Neuronal stem cell (in vitro differentiated cells): ENCODE results near the gene C2orf92.
"Not testable (repeated sequence)": the region's sequence is repeated elsewhere in the genome, so short reads cannot be mapped to it uniquely, and the experiment has no call there.

Experiments used
- DNase-seq: peaks from one replicate; pipeline ENCODE4 v3.0.0-alpha.2; 2013; ENCODE audit warnings: low spot score
- H2AFZ ChIP-seq: one replicate; pipeline ENCODE4 v1.6.1; 2013; ENCODE audit warnings: mild to moderate bottlenecking, low read length, inconsistent platforms
- H2AK5ac ChIP-seq: 2 replicates; pipeline ENCODE4 v1.6.1; 2013; ENCODE audit warnings: low read depth, mild to moderate bottlenecking, inconsistent platforms, low read length, moderate library complexity, mixed read lengths
- H2BK120ac ChIP-seq: 2 replicates; pipeline ENCODE4 v1.6.1; 2013; ENCODE audit warnings: low read depth, mild to moderate bottlenecking, inconsistent platforms, low read length, moderate library complexity, mixed read lengths
- H2BK12ac ChIP-seq: one replicate; pipeline ENCODE4 v1.6.1; 2013; ENCODE audit warnings: low read length, inconsistent platforms
- H2BK15ac ChIP-seq: 2 replicates; pipeline ENCODE4 v1.6.1; 2013; ENCODE audit warnings: mild to moderate bottlenecking, low read length, inconsistent platforms, mixed read lengths
- H2BK5ac ChIP-seq: one replicate; pipeline ENCODE4 v1.6.1; 2013; ENCODE audit warnings: inconsistent platforms, mild to moderate bottlenecking, low read length, moderate library complexity
- H3K14ac ChIP-seq: one replicate; pipeline ENCODE4 v1.6.1; 2013; ENCODE audit warnings: low read length, inconsistent platforms
- H3K18ac ChIP-seq: 2 replicates; pipeline ENCODE4 v1.6.1; 2013; ENCODE audit warnings: low read length, inconsistent platforms
- H3K23ac ChIP-seq: 2 replicates; pipeline ENCODE4 v1.6.1; 2013; ENCODE audit warnings: low read depth, mild to moderate bottlenecking, mixed read lengths, low read length, inconsistent platforms; ENCODE audit not compliant: poor library complexity
- H3K27ac ChIP-seq: replicated peaks from 3 replicates; pipeline ENCODE4 v1.5.1; 2013; ENCODE audit warnings: low read length, inconsistent platforms
- H3K27me3 ChIP-seq, 3 experiments: 2 replicates each; pipeline ENCODE4 v1.6.1; 2013; ENCODE audit warnings: low read length in 3 of 3, mild to moderate bottlenecking in 2 of 3, inconsistent platforms in 1 of 3, low read depth in 1 of 3, mixed read lengths in 1 of 3, moderate library complexity in 1 of 3; ENCODE audit not compliant: control insufficient read depth in 3 of 3, insufficient read depth in 3 of 3
- H3K36me3 ChIP-seq, 2 donors: replicated peaks in 1 of 2; 2 replicates each; pipeline ENCODE4 v1.6.1; 2013; ENCODE audit warnings: low read length in 2 of 2; ENCODE audit not compliant: control insufficient read depth in 2 of 2, insufficient read depth in 2 of 2
- H3K4ac ChIP-seq: 2 replicates; pipeline ENCODE4 v1.6.1; 2013; ENCODE audit warnings: inconsistent platforms, mild to moderate bottlenecking, low read length, moderate library complexity
- H3K4me1 ChIP-seq, 2 donors: 1 replicate in 1 of 2; 2 replicates in 1 of 2; pipeline ENCODE4 v1.6.1; 2013; ENCODE audit warnings: low read length in 2 of 2, low read depth in 1 of 2; ENCODE audit not compliant: control insufficient read depth in 2 of 2, insufficient read depth in 1 of 2
- H3K4me2 ChIP-seq: one replicate; pipeline ENCODE4 v1.6.1; 2013; ENCODE audit warnings: mild to moderate bottlenecking, low read length, inconsistent platforms; ENCODE audit not compliant: insufficient read depth, poor library complexity, severe bottlenecking
- H3K4me3 ChIP-seq, 2 donors: 2 replicates each; pipeline ENCODE4 v1.5.1; 2013; ENCODE audit warnings: low read length in 2 of 2, mild to moderate bottlenecking in 2 of 2, inconsistent platforms in 1 of 2, moderate library complexity in 1 of 2
- H3K79me1 ChIP-seq: one replicate; pipeline ENCODE4 v1.6.1; 2013; ENCODE audit warnings: low read depth, mild to moderate bottlenecking, inconsistent platforms, low read length, moderate library complexity
- H3K9ac ChIP-seq: one replicate; pipeline ENCODE4 v1.6.1; 2013; ENCODE audit warnings: mild to moderate bottlenecking, low read depth, low read length, inconsistent platforms; ENCODE audit not compliant: poor library complexity
- H3K9me3 ChIP-seq, 2 donors: replicated peaks in 1 of 2; 2 replicates each; pipeline versions ENCODE3 to v1.6.1; 2013; ENCODE audit warnings: low read length in 2 of 2, mild to moderate bottlenecking in 2 of 2, inconsistent platforms in 1 of 2, low read depth in 1 of 2, mixed read lengths in 1 of 2, moderate library complexity in 1 of 2; ENCODE audit not compliant: control insufficient read depth in 2 of 2, insufficient read depth in 1 of 2
- H4K8ac ChIP-seq: one replicate; pipeline ENCODE4 v1.6.1; 2013; ENCODE audit warnings: low read depth, mild to moderate bottlenecking, inconsistent platforms, low read length, moderate library complexity
- H4K91ac ChIP-seq: one replicate; pipeline ENCODE4 v1.6.1; 2013; ENCODE audit warnings: low read length, low read depth, mild to moderate bottlenecking, inconsistent platforms; ENCODE audit not compliant: poor library complexity
- WGBS, 2 donors: extraction: QIAGEN DNeasy Blood & Tissue Kit; methylation state at CpG; one replicate each; pipeline ENCODE4 v1.1.7; 2013; ENCODE audit warnings: missing lambda C conversion rate in 2 of 2, mixed read lengths in 1 of 2; ENCODE audit not compliant: insufficient read length in 2 of 2, insufficient replicate concordance in 1 of 2; ENCODE audit errors: extremely low coverage in 2 of 2; 5-methylcytosine and 5-hydroxymethylcytosine counted together

Gene C2orf92

GRCh38 chr2:97626049-97626430 is 43.5 kb upstream of the C2orf92 start:
- H3K4me3 ChIP-seq, H3K9ac ChIP-seq, H2BK15ac ChIP-seq, H4K8ac ChIP-seq, H3K4me2 ChIP-seq, DNase-seq, H2BK5ac ChIP-seq, H2BK120ac ChIP-seq, H3K4me1 ChIP-seq, H2AFZ ChIP-seq, H3K14ac ChIP-seq, H2BK12ac ChIP-seq, H4K91ac ChIP-seq, H3K4ac ChIP-seq, H3K27ac ChIP-seq, H3K18ac ChIP-seq, H3K79me1 ChIP-seq, H3K9me3 ChIP-seq, H3K23ac ChIP-seq, H3K27me3 ChIP-seq, H3K36me3 ChIP-seq, H2AK5ac ChIP-seq: not testable (repeated sequence)
- WGBS, 2 donors, result no CpG with 5 or more reads among the region's 8 CpGs

- H3K36me3 ChIP-seq, result peaks cover 11 to 24% of the 10 kb centered on the region in 2 donors
- no peak overlapping the region for H3K9ac ChIP-seq
- H3K14ac ChIP-seq, result no peak overlapping the region
- no peak overlapping the region for H3K27ac ChIP-seq
- no peaks in the 10 kb centered on the region for H3K27me3 ChIP-seq
- DNase-seq, result no peak
- no peak overlapping the region for H3K4me3 ChIP-seq
- H3K79me1 ChIP-seq, result peaks cover 3% of the 10 kb centered on the region
- no peak overlapping the region for H2BK12ac ChIP-seq
- no peaks in the 10 kb centered on the region for H3K9me3 ChIP-seq
- no peak overlapping the region for H3K4me2 ChIP-seq
- H4K91ac ChIP-seq, result no peak overlapping the region
- no peak overlapping the region for H2BK5ac ChIP-seq
- no peak overlapping the region for H3K18ac ChIP-seq
- no peak overlapping the region for H2AFZ ChIP-seq
- H3K4me1 ChIP-seq, result peaks cover 5 to 6% of the 10 kb centered on the region in 2 donors
- no peak overlapping the region for H4K8ac ChIP-seq
- H3K4ac ChIP-seq, result no peak overlapping the region
- no peak overlapping the region for H3K23ac ChIP-seq
- no peak overlapping the region for H2BK15ac ChIP-seq
- H2AK5ac ChIP-seq, result no peak overlapping the region
- H2BK120ac ChIP-seq, result no peak overlapping the region
- WGBS, 2 donors, result no CpG with 5 or more reads among the region's 4 CpGs
These were observed 25.3 kb upstream of the C2orf92 start for GRCh38 chr2:97644023-97644717.

- DNase-seq, result peak; percentile 11
- Histone ChIP-seq H2AFZ (peak overlapping the region; percentile 91), H3K9ac (peak overlapping the region; percentile 88), H3K23ac (no peak overlapping the region), H2AK5ac (no peak overlapping the region), H3K4me3 (peak overlapping the region; percentile 81 to 82), H4K8ac (no peak overlapping the region), H3K27ac (peak overlapping the region; percentile 86), H3K79me1 (peaks cover 3% of the 10 kb centered on the region), H3K27me3 (no peaks in the 10 kb centered on the region), H2BK12ac (no peak overlapping the region), H3K14ac (no peak overlapping the region), H3K4me2 (peak overlapping the region; percentile 83), H3K4ac (peak overlapping the region; percentile 68), H2BK5ac (peak overlapping the region; percentile 2), H4K91ac (no peak overlapping the region), H3K9me3 (no peaks in the 10 kb centered on the region), H3K36me3 (peaks cover 11 to 32% of the 10 kb centered on the region in 2 donors), H2BK15ac (no peak overlapping the region), H2BK120ac (no peak overlapping the region), H3K4me1 (peaks cover 5 to 6% of the 10 kb centered on the region in 2 donors), H3K18ac (peak overlapping the region; percentile 90)
- no CpG with 5 or more reads among the region's 19 CpGs for WGBS, 2 donors
These were observed 24.3 kb upstream of the C2orf92 start for GRCh38 chr2:97645112-97645694.
